ENCODE results near the gene CARD11.

The CARD11 gene

GRCh38 chr7:3013975-3014792, 29.5 kb downstream of the CARD11 start:
- no peak for DNase-seq

- DNase-seq: no peak
Observed at GRCh38 chr7:3011211-3011852, 32.3 kb downstream of the CARD11 start.

GRCh38 chr7:3010161-3010560, 33.5 kb downstream of the CARD11 start:
- no peak for DNase-seq

GRCh38 chr7:3009086-3009485, 34.6 kb downstream of the CARD11 start:
- DNase-seq: no peak

GRCh38 chr7:3008386-3008785, 35.3 kb downstream of the CARD11 start:
- DNase-seq: no peak

- DNase-seq: no peak
Observed at GRCh38 chr7:3007696-3008095, 36.0 kb downstream of the CARD11 start.

- DNase-seq: no peak
Observed at GRCh38 chr7:3005257-3005656, 38.4 kb downstream of the CARD11 start.

- DNase-seq: no peak
Observed at GRCh38 chr7:3003936-3004335, 39.7 kb downstream of the CARD11 start.

- DNase-seq: no peak
Observed at GRCh38 chr7:3002631-3003030, 41.0 kb downstream of the CARD11 start.

- DNase-seq: no peak
Observed at GRCh38 chr7:3000566-3000965, 43.1 kb downstream of the CARD11 start.

- no peak for DNase-seq
Observed at GRCh38 chr7:2999078-2999500, 44.6 kb downstream of the CARD11 start.

- no peak for DNase-seq
Observed at GRCh38 chr7:2997014-2997413, 46.7 kb downstream of the CARD11 start.

GRCh38 chr7:2996141-2996540, 47.5 kb downstream of the CARD11 start:
- no peak for DNase-seq

GRCh38 chr7:2993868-2994267, 49.8 kb downstream of the CARD11 start:
- DNase-seq: no peak

- DNase-seq: no peak
Observed at GRCh38 chr7:2993396-2993795, 50.3 kb downstream of the CARD11 start.

GRCh38 chr7:2990949-2991470, 52.7 kb downstream of the CARD11 start:
- DNase-seq: no peak

- no peak for DNase-seq
Observed at GRCh38 chr7:2986561-2986960, 57.1 kb downstream of the CARD11 start.

- DNase-seq: no peak
Observed at GRCh38 chr7:2985866-2986265, 57.8 kb downstream of the CARD11 start.

GRCh38 chr7:2984091-2984490, 59.6 kb downstream of the CARD11 start:
- no peak for DNase-seq

GRCh38 chr7:2983586-2983985, 60.1 kb downstream of the CARD11 start:
- no peak for DNase-seq

GRCh38 chr7:2982831-2983230, 60.8 kb downstream of the CARD11 start:
- no peak for DNase-seq

- DNase-seq: no peak
Observed at GRCh38 chr7:2982401-2982800, 61.3 kb downstream of the CARD11 start.

- DNase-seq: no peak
Observed at GRCh38 chr7:2981103-2981480, 62.6 kb downstream of the CARD11 start.

- no peak for DNase-seq
Observed at GRCh38 chr7:2980401-2981102, 63.1 kb downstream of the CARD11 start.
